Osteoblast (primary cell): ENCODE data around the gene MKRN3. TPM values are rescaled to one million over a fixed set of nuclear protein-coding genes. Genes with fewer than 3 reads are reported as not detected.

Experiments
- DNase-seq: peaks from one replicate; pipeline ENCODE4 v3.0.0; 2011; ENCODE audit warnings: low spot score, mixed read lengths; ENCODE audit not compliant: insufficient read length; ENCODE audit errors: missing footprints
- H2AFZ ChIP-seq: 2 replicates; pipeline ENCODE4 v1.6.0; 2011; ENCODE audit warnings: mild to moderate bottlenecking, low read length
- H3K27ac ChIP-seq: 2 replicates; pipeline ENCODE4 v1.5.1; 2011; ENCODE audit warnings: mild to moderate bottlenecking, low read depth, low read length, moderate library complexity
- H3K27me3 ChIP-seq: 2 replicates; pipeline ENCODE4 v1.6.0; 2012; ENCODE audit warnings: mild to moderate bottlenecking, control low read depth, inconsistent platforms, low read length, moderate library complexity; ENCODE audit not compliant: insufficient read depth
- H3K36me3 ChIP-seq: 2 replicates; pipeline ENCODE4 v1.5.1; 2011; ENCODE audit warnings: mild to moderate bottlenecking, low read length, control low read depth, moderate library complexity; ENCODE audit not compliant: insufficient read depth
- H3K4me1 ChIP-seq: 2 replicates; pipeline ENCODE4 v1.5.1; 2011; ENCODE audit warnings: mild to moderate bottlenecking, low read length, control low read depth, moderate library complexity; ENCODE audit not compliant: insufficient read depth
- H3K4me2 ChIP-seq: 2 replicates; pipeline ENCODE4 v1.6.0; 2011; ENCODE audit warnings: mild to moderate bottlenecking, low read length; ENCODE audit not compliant: insufficient read depth
- H3K4me3 ChIP-seq: fragments of 200-600 bp; sonication (generic); 3 replicates; pipeline ENCODE4 v1.5.1; 2012; ENCODE audit warnings: mild to moderate bottlenecking, low read length, inconsistent platforms; ENCODE audit not compliant: insufficient read depth
- H3K79me2 ChIP-seq: 2 replicates; pipeline ENCODE4 v1.6.0; 2012; ENCODE audit warnings: mild to moderate bottlenecking, low read length, control low read depth, inconsistent platforms; ENCODE audit not compliant: insufficient read depth
- H3K9me3 ChIP-seq: 2 replicates; pipeline ENCODE4 v1.5.1; 2011; ENCODE audit warnings: low read depth, low read length, control low read depth
- H4K20me1 ChIP-seq: 2 replicates; pipeline ENCODE4 v1.6.0; 2012; ENCODE audit warnings: mild to moderate bottlenecking, low read length, control low read depth; ENCODE audit not compliant: insufficient read depth
- CTCF ChIP-seq: IDR thresholded peaks from 2 replicates; pipeline ENCODE4 v1.5.1; 2011; ENCODE audit warnings: mild to moderate bottlenecking, low read depth, low read length, moderate library complexity; ENCODE audit errors: extremely low read depth
- total RNA-seq: library from RNA; depleted of rRNA; stranded (reverse); fragments of >200 nt; gene quantifications from 2 replicates; pipeline ENCODE4 v1.2.3, GENCODE V29; 2012

MKRN3 gene
- total RNA-seq, 1 donor: 0.36 TPM

GRCh38 chr15:23576061-23576460 lies 10.6 kb downstream of the MKRN3 start:
- H3K79me2 ChIP-seq: no peaks in the 10 kb centered on the region
- DNase-seq: no peak
- H4K20me1 ChIP-seq: no peaks in the 10 kb centered on the region
- H2AFZ ChIP-seq: no peak overlapping the region
- no peaks in the 10 kb centered on the region for H3K4me1 ChIP-seq
- H3K9me3 ChIP-seq: no peaks in the 10 kb centered on the region
- no peak overlapping the region for H3K27ac ChIP-seq
- TF ChIP-seq CTCF: no peak
- no peak overlapping the region for H3K4me3 ChIP-seq
- H3K27me3 ChIP-seq: no peaks in the 10 kb centered on the region
- H3K4me2 ChIP-seq: no peak overlapping the region
- H3K36me3 ChIP-seq: no peaks in the 10 kb centered on the region

GRCh38 chr15:23578521-23579150 lies 13.2 kb downstream of the MKRN3 start:
- Histone ChIP-seq H3K4me2 (no peak overlapping the region), H2AFZ (no peak overlapping the region), H3K4me3 (no peak overlapping the region), H3K36me3 (no peaks in the 10 kb centered on the region), H3K4me1 (no peaks in the 10 kb centered on the region), H3K9me3 (no peaks in the 10 kb centered on the region), H3K27ac (no peak overlapping the region), H4K20me1 (no peaks in the 10 kb centered on the region), H3K27me3 (no peaks in the 10 kb centered on the region), H3K79me2 (no peaks in the 10 kb centered on the region)
- no peak for TF ChIP-seq CTCF
- DNase-seq: no peak

- no peaks in the 10 kb centered on the region for H3K79me2 ChIP-seq
- H3K27ac ChIP-seq: no peak overlapping the region
- TF ChIP-seq CTCF: no peak
- H3K36me3 ChIP-seq: no peaks in the 10 kb centered on the region
- no peaks in the 10 kb centered on the region for H3K4me1 ChIP-seq
- H3K27me3 ChIP-seq: no peaks in the 10 kb centered on the region
- H2AFZ ChIP-seq: no peak overlapping the region
- H3K4me2 ChIP-seq: no peak overlapping the region
- DNase-seq: no peak
- H3K9me3 ChIP-seq: no peaks in the 10 kb centered on the region
- no peak overlapping the region for H3K4me3 ChIP-seq
- no peaks in the 10 kb centered on the region for H4K20me1 ChIP-seq
Measured at GRCh38 chr15:23588268-23588667, 22.8 kb downstream of the MKRN3 start.

GRCh38 chr15:23589012-23589411 lies 23.5 kb downstream of the MKRN3 start:
- no peak overlapping the region for H3K4me2 ChIP-seq
- H3K27me3 ChIP-seq: no peaks in the 10 kb centered on the region
- H3K4me1 ChIP-seq: no peaks in the 10 kb centered on the region
- no peaks in the 10 kb centered on the region for H4K20me1 ChIP-seq
- no peak for TF ChIP-seq CTCF
- no peak overlapping the region for H3K27ac ChIP-seq
- H3K9me3 ChIP-seq: no peaks in the 10 kb centered on the region
- no peak overlapping the region for H3K4me3 ChIP-seq
- no peaks in the 10 kb centered on the region for H3K79me2 ChIP-seq
- H3K36me3 ChIP-seq: no peaks in the 10 kb centered on the region
- DNase-seq: no peak
- H2AFZ ChIP-seq: no peak overlapping the region
